GM21447 (cell line): ENCODE data around the gene RUFY2.
"Not testable (repeated sequence)": the region's sequence is repeated elsewhere in the genome, so short reads cannot be mapped to it uniquely, and the experiment has no call there.

ENCODE experiments used
- ATAC-seq: cut with Tn5 transposase; IDR thresholded peaks from one replicate; pipeline ENCODE4 v1.9.1; 2021; ENCODE audit not compliant: unreplicated experiment

Gene RUFY2, protein sequence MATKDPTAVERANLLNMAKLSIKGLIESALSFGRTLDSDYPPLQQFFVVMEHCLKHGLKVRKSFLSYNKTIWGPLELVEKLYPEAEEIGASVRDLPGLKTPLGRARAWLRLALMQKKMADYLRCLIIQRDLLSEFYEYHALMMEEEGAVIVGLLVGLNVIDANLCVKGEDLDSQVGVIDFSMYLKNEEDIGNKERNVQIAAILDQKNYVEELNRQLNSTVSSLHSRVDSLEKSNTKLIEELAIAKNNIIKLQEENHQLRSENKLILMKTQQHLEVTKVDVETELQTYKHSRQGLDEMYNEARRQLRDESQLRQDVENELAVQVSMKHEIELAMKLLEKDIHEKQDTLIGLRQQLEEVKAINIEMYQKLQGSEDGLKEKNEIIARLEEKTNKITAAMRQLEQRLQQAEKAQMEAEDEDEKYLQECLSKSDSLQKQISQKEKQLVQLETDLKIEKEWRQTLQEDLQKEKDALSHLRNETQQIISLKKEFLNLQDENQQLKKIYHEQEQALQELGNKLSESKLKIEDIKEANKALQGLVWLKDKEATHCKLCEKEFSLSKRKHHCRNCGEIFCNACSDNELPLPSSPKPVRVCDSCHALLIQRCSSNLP

DNA sequence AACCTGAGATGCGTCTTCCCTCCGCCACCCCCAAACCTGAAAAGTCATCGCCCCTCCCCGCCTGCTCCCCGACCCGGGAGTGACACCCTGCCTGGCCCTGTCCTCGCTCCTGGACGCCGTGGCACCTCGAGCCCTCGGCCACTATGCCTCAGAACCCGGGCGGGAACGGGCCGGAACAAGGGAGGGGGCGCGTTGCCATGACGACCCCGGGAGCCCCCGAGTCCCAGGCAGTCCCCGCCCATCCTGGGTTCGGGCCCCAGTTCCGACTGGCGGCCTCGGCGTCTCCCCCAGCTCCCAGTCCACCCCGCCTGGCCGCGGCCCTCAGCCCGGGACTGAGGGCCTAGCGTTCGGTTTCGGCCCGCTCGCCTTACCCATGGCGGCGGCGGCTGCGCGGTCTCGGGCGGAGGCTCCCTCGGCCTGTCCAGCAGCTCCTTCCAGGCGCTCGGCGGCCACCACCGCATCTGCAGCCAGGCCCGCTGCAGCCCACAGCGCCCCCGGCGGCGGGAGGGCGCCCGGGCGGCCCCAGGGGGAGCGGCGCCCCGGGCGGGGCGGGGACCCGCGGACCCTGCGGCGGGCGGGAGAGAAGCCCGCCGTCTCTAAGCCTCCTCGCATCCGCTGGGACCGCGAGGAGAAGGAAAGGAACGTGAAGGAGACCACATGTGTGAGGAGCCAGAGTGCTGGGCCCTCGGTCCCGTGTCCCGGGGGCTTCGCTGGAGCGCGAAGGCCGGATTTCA lies at the start of gene RUFY2:
Gene RUFY2 (minus strand): TSS at position 463 of the 734 bp plus-strand sequence. CDS start 88 bp downstream, at position 375.
- ATAC-seq = peak; percentile 88

DNA sequence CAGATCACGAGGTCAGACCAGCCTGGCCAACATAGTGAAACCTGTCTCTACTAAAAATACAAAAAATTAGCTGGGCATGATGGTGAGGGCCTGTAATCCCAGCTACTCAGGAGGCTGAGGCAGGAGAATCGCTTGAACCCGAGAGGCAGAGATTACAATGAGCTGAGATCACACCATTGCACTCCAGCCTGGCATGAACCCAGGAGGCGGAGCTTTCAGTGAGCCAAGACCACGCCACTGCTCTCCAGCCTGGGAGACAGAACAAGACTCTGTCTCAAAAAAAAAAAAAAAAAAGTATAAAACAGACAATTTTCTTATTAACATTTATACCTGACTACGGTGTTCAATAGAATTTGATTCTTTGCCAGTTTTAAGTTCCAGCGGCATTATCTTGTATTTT lies 42.6 kb upstream of the RUFY2 start:
- ATAC-seq = not testable (repeated sequence)

DNA sequence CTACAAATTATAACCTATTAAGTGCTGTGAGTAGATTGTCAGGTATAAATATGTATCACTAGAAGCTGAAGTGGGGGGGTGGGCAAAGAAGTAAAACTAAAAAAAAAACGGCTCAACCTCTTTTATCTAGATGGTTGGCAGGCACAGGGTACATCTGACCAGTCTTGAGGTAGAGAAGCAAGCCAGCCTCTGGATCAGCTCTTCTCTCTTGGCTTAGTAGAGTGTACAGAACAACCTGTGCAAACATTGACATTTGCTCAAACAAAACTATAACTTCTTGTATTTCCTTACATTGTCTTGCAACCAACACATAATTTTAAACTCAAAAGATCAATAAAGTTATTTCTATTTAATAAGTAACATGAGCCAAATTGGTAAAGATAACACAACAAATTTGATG lies 39.1 kb upstream of the RUFY2 start:
- ATAC-seq = no peak

DNA sequence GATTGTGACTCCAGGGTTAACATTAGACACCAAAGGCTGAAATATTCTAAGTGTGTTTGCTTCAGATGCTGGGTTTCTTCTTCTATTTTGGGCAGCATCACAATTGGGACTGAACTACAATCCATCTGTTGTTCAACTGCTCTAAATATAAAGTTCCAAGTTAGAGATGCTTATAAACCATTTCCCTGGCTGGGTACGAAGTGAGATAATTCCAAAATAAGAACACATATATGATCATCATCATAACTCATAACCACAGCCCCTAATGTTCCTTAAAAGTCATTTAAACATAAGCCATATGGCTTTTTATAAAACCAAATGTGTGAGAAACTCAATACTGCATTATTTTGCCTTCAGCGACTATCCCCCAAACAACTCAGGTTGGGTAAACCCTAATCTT lies 35.9 kb upstream of the RUFY2 start:
- no peak for ATAC-seq

DNA sequence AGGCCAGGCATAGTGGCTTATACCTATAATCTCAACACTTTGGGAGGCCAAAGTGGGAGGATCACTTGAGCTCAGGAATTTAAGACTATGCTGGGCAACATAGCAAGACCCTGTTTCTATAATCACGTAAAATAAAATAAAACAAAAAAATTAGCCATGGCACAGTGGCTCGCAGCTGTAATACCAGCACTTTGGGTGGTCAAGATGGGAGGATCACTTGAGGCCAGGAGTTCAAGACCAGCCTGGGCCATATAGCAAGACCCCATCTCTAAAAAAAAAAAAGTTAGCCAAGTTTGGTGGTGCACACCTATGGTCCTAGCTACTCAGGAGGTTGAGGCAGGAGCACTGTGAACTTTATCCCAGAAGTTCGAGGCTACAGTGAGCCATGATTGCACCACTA lies 33.8 kb upstream of the RUFY2 start:
- no peak for ATAC-seq

DNA sequence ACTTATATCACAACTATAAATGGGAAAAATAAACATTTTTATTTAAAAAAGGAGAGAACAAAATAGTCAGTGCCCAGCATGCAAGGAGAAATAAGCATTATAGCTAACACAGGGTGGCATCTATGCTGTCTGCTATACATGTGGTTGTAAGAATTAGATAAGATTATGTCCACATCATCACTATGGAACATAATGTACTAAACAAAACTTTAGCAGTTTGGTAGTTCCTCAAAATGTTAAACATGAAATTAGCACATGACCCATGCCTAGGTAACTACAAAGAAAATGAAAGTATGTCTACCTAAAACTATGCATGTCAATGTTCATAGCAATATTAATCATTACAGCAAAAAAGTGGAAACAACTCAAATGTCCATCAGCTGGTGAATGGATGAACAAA lies 28.7 kb upstream of the RUFY2 start:
- no peak for ATAC-seq

DNA sequence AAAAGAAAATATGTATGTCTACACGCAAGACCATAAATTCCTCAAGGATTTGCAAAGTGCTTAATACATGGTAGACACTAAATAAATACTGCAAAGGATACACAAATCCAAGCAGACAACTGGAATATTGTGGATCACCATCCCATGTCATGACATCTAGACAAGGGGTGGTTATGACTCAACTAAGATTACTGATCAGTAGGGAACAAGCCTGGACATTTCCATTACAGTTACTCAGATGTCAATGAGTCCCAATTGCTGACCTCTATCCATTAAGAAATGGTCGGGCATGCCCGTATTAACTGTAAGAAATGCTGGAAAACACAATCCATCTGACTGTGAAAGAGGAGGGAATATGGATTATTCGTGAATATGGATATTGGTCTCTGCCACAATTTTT lies 27.6 kb upstream of the RUFY2 start:
- ATAC-seq = no peak

DNA sequence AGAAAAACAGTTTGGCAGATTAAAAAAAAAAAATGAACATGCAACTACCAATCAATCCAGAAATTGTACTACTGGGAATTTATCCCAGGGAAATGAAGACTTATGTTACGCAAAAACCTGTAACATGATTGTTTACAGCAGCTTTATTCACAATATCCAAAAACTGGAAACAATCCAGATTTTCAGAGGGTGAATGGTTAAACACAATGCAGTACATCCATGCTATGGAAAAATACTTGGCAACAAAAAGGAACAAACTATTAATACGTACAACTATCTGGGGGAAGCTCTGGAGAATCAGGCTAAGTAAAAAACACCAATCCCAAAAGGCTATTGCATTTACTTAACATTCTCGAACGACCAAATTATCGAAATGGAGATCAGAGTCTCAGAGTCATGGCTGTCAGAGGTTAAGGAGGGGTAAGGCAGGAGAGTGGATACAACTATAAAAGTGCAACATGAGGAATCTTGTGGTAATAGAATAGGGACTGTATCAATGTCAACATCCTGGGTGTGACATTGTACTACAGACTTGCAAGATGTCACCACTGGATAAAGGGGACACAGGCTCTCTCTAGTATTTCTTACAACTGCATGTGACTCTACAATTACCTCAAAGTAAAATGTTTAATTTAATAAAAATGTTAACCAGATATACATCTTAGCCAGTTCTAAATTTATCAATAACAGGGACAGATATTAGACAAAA lies 21.5 kb upstream of the RUFY2 start:
- ATAC-seq = no peak

DNA sequence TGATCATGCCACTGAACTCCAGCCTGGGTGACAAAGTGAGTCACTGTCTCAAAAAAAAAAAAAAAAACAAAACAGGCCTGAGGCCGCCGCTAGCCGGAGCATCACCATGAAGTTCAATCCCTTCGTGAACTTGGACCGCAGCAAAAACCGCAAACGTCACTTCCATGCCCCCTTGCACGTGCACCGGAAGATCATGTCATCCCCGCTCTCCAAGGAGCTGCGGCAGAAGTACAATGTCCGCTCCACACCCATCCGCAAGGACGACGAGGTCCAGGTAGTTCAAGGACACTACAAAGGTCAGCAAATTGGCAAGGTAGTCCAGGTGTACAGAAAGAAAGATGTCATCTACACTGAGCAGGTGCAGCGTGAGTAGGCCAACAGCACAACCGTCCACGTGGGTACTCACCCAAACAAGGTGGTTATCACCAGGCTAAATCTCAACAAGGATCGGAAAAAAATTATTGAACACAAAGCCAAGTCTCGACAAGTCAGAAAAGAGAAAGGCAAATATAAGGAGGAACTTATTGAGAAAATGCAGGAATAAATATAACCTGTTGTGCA lies 17.5 kb upstream of the RUFY2 start:
- no peak for ATAC-seq

DNA sequence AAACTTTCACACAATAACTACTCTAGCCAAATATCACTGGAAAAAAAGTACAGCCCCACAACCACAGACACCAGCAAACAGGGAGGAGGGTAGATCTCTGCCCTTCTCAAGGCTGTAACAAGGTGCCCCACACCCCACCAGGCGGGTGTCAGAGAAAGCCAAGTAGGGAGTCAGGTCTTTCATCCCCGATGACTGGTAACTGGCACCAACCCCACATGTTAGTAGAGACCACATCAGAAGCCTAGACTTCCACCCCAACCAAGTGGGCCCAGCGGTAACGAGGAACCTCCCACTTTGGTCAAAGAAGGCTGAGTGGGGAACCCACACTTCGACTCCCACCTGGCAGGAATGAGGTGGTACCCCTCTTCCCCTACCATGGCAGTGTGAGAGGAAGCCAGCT lies 16.4 kb upstream of the RUFY2 start:
- no peak for ATAC-seq

DNA sequence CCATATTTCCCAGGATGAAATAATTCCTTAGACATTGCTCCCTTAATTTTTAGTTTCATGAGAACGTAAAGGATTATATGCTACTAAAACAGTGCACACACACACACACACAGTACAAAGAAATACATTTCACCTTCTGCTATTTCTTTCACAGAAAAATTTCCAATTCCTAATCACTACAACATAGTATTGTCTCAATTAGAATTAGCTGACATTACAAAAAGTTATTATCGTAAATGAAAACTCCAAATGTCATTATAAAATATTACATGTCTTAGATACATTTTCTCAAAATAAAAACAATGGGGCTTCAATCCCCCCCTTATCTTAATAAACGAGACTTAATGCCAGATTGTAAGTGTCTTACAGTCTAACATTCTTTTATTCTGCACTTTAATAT lies 12.3 kb upstream of the RUFY2 start:
- ATAC-seq = no peak

DNA sequence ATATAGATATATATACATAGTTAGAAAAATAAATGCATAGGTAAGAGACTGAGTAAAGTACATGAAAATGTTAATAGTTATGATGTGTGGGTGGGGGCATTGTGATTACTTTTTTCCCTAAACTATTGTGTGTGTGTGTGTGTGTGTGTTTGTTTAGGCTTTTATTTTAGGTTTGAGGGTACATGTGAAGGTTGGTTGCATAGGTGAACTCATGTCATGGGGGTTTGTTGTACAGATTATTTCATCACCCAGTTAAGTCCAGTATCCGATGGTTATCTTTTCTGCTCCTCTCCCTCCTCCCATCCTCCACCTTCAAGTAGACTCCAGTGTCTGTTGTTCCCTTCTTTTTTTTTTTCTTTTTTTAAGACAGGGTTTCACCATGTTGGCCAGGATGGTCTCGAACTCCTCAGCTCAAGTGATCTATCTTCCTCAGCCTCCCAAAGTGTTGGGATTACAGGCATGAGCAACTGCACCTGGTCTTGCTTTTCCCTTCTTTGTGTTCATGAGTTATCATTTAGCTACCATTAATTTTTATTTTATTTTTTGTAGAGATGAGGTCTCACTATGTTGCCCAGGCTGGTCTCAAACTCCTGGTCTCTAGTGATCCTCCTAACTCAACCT lies 1.9 kb upstream of the RUFY2 start:
- ATAC-seq = no peak

DNA sequence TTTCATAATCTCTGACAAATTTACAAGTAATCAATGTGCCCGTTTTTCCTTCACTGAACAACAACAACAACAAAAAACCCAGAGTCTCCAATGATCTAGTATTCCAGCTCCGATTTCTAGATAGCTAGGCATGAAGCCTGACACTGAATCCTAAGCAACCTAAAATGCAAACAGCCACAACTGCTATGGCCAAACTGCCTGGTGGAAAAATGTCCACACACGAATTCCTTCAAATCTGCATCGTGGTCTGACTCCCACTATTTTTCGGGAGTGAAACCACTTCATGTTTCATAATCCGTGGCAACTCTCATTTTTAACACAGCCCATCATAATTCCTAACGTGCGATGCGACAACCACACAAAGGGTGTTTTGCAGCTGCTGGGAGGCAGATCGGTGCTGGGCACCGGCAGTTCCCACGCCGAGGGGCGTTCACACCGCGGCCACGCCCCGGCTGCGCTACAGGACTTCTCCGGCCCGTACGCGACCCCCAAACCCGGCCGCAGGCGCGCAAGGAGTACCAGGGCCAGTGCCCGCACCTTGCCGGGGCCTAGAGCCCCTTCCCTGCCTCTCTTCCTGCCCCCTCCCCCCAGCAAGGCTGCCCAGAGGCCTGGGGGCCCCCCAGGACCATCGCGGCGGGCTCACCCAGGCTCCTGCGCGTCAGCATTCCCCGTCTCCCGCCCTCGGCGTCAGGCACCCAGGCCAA lies 814 bp downstream of the RUFY2 start:
- peak; percentile 48 for ATAC-seq

DNA sequence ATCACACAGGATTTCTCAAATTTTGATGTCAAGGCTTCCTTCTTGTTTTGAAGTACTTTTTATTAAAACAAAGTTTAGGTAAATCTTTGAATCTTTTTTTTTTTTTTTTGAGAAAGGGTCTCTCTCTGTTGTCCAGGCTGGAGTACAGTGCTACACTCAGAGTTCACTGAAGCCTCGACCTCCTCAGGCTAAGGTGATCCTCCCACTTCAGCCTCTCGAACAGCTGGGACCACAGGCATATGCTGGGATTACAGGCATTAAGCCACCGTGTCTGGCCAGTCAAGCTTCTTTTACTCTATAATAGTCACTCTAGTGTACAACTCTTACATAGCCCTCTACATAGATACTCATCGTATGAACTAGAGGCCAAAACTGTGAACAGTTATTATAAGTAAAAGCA lies 3.4 kb downstream of the RUFY2 start:
- no peak for ATAC-seq

DNA sequence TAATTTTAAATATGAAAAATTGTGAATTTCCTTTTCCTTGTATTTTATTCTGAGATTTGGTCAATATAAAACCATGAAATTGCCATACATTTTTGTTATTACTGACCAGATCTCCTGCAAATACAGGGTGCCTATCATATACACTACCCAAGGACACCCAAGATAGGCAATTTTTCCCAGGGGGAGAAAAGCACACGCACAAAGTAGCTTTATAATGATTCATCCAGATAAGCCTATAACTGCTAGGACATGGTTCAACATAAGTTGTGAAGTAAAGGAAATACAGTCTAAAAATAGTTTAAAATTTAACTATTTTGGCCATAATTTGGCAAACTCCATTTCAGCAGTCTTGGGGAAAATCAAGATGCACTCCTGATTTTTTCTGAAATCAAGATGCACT lies 4.8 kb downstream of the RUFY2 start:
- no peak for ATAC-seq

DNA sequence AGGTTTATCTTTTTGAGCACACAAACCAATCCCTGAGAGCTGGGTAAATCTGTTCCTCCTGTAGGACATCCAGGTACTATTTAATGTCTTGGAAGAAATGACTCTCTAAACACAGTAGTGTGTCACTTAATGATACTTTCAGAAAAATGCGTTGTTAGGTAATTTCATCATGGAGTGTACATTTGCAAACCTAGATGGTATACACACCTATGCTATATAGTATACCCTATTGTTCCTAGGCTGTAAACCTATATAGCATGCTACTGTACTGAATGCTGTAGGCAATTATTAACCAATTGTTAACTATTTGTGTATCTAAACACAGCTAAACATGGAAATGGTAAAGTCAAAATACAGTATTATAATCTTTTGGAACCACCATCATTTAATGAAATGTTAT lies 10.1 kb downstream of the RUFY2 start:
- no peak for ATAC-seq

DNA sequence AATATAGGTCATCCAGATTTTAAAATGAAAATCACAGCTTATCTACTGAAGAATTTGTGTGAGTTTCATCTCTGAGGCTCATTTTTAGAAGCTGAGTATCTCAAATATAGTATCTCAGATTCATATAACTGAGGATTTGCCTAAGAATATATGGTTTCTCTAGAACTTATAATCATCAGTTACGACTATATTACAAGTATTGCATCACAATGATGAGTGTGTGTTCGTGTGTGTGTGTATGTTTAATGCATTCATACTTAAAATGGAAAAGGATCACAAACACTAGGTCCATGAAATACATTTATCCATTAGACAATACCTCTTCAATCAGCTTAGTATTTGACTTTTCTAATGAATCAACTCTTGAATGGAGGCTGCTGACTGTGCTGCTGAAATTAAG lies 21.3 kb downstream of the RUFY2 start:
- no peak for ATAC-seq

DNA sequence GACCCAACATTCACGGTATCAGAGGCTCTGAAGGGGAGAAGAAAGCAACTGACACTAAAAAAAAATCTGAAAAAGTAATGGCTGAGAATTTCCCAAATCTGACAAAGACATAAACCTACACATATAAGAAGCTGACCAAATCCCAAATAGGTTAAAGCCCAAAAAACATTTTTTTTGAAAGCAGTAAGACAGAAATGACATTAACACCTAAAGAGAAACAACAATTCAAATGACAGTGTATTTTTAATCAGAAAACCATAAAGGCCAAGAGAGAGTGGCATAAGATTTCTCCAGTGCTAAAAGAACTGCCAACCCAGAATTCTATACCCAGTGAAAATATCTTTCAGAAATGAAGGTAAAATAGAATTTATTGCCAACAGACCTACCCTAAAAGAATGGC lies 35.5 kb downstream of the RUFY2 start:
- no peak for ATAC-seq

DNA sequence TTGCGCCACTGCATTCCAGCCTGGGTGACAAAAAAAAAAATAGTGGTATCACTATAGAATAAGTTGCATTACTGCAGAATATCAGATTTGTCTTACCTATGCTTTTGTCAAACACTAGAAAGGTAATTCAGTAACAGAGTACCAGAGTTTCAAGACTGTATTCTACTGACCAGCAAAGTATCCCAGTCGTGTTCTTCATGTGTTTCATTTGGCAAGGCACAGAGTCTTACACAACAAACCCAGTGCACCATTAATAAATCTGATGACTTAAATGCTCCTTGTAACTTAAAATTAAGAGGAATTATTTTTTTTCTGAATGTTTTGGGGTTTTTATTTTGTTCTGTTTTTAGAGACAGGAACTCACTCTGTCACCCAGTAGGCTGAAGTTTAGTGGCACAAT lies 40.0 kb downstream of the RUFY2 start:
- ATAC-seq = no peak

DNA sequence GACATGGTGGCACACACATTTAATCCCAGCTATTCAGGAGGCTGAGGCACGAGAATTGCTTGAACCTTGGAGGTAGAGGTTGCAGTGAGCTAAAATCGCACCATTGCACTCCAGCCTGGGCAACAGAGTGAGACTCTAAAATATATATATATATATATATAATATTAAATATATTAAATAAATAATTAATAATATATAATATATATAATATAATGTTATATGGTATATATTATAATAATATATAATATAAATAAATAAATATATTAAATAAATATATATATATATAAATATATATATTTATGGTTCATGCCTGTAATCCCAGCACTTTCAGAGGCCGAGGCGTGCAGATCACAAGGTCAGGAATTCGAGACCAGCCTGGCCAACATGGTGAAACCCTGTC lies 40.5 kb downstream of the RUFY2 start:
- ATAC-seq = no peak
